SU-DHL-6 (cell line): ENCODE measurements around the gene SERPINA3.

Source experiments
- CTCF ChIP-seq: fragments of 200-600 bp; sonication (generic); IDR thresholded peaks from one replicate; pipeline ENCODE4 v1.5.1; 2017; ENCODE audit warnings: antibody characterized with exemption, mild to moderate bottlenecking, low read length, moderate library complexity; ENCODE audit not compliant: insufficient read depth, poor library complexity, severe bottlenecking
- EZH2phosphoT487 ChIP-seq: fragments of 200-600 bp; sonication (generic), shearing (Covaris generic); conservative IDR thresholded peaks from 2 replicates; pipeline ENCODE4 v1.6.1; 2018; ENCODE audit warnings: mild to moderate bottlenecking, antibody characterized with exemption, low read length, moderate library complexity, mixed read lengths

DNA sequence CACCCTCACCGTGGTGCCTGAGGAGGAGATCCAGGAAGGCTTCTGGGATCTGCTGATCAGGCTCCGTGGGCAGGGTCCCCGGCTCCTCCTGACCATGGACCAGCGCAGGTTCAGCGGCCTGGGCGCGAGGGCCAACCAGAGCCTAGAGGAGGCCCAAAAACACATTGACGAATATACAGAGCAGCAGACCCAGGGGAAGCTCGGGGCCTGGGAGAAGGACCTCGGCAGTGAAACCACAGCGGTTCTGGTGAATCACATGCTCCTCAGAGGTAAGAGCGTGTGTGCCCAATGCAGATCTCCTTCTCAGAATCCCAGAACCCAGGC is 29.4 kb downstream of the SERPINA3 start:
- TF ChIP-seq CTCF (no peak), EZH2phosphoT487 (no peak)
